ENCODE data around the gene TNRC18.

TNRC18 gene

DNA sequence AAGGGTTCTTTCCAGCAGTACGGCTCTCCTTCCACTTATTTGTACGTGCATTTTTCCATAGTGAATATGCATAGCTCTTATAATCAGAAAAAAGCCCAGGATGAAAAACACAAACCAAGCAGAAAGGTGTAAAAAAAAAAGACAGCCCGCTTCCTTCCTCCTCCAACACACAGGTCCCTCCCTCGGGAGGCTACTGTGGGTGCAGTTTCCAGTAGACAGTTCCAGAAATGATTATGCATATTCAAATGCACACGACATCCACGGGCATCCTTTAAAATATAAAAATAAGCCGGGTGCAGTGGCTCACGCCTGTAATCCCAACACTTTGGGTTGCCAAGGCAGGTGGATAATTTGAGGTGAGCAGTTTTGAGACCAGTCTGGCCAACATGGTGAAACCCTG lies 59.9 kb downstream of the TNRC18 start:
- ChIA-PET CTCF (interaction anchor here (1.2 kb wide), 1 partner anchor 87 kb away, joined by 4 read pairs; no protein-coding TSS in a partner anchor), POLR2A (no interaction called here)
- Histone ChIP-seq H3K4me3 (ENCODE audit: low read depth, low read length) (no peak overlapping the region), H3K9me3 (ENCODE audit: control insufficient read depth, insufficient read depth, low read depth, low read length) (no peaks in the 10 kb centered on the region), H3K4me1 (ENCODE audit: control insufficient read depth, insufficient read depth, low read length) (no peaks in the 10 kb centered on the region), H3K36me3 (ENCODE audit: control insufficient read depth in 2 of 2, insufficient read depth in 1 of 2, low read length in 2 of 2) (peaks cover 7 to 35% of the 10 kb centered on the region in 2 experiments; a peak in 2 of 3 replicates), H3K27ac (ENCODE audit: extremely low read depth, low read depth, low read length) (no peak overlapping the region)
- no peak for TF ChIP-seq ZBTB7A (tag by site-specific recombination; IDR thresholded peaks at IDR 0.05; ENCODE audit: low read depth)
- no peak for TF ChIP-seq ZNF501 (tag by site-specific recombination; IDR thresholded peaks at IDR 0.05)
- no peak for TF ChIP-seq ZNF558 (tag by site-specific recombination; IDR thresholded peaks at IDR 0.05)
- TF ChIP-seq ZNF514 (tag by site-specific recombination; IDR thresholded peaks at IDR 0.05): no peak
- TF ChIP-seq ZNF114 (tag by site-specific recombination; IDR thresholded peaks at IDR 0.05): no peak
- no peak for TF ChIP-seq ZNF169 (tag by site-specific recombination; IDR thresholded peaks at IDR 0.05)

DNA sequence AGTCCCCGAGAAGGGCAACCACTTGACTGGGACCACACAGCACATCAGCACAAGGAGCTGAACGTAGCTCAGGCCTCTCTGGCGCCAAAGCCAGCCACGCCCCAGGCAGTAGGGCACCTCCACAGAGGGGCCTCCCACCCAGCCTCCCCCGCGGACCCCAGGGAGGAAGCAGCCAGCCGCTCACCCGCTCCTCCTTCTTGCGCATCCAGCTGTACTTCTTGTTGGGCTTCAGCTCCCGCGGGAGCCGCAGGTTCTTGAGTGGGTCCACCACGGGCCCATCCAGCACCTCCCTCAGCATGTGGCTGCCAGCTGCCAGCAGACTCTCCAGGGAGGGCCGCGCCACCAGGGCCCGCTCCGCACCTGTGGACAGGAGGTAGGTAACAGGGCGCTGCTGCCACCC lies 61.2 kb downstream of the TNRC18 start:
- Histone ChIP-seq H3K4me1 (ENCODE audit: control insufficient read depth, insufficient read depth, low read length) (no peaks in the 10 kb centered on the region), H3K27ac (ENCODE audit: extremely low read depth, low read depth, low read length) (no peak overlapping the region), H3K36me3 (ENCODE audit: control insufficient read depth in 2 of 2, insufficient read depth in 1 of 2, low read length in 2 of 2) (peaks cover 13 to 47% of the 10 kb centered on the region in 2 experiments; a peak in 2 of 3 replicates), H3K4me3 (ENCODE audit: low read depth, low read length) (no peak overlapping the region), H3K9me3 (ENCODE audit: control insufficient read depth, insufficient read depth, low read depth, low read length) (no peaks in the 10 kb centered on the region)
- CTCF ChIA-PET: interaction anchor here (0.6 kb wide), 1 partner anchor 134 kb away, joined by 3 read pairs; no protein-coding TSS in a partner anchor
- POLR2A ChIA-PET: no interaction called here
- TF ChIP-seq ZNF768 (tag by site-specific recombination; IDR thresholded peaks at IDR 0.05): no peak
- no peak for TF ChIP-seq ZNF157 (tag by site-specific recombination; IDR thresholded peaks at IDR 0.05)
- no peak for TF ChIP-seq ZNF585B (tag by site-specific recombination; IDR thresholded peaks at IDR 0.05)
- TF ChIP-seq ZNF626 (tag by site-specific recombination; IDR thresholded peaks at IDR 0.05): no peak
- no peak for TF ChIP-seq ZNF544 (tag by site-specific recombination; IDR thresholded peaks at IDR 0.05)
- no peak for TF ChIP-seq ZNF214 (tag by site-specific recombination; IDR thresholded peaks at IDR 0.05; ENCODE audit: borderline replicate concordance)
- no peak for TF ChIP-seq SCRT2 (tag by site-specific recombination; IDR thresholded peaks at IDR 0.05)
- no peak for TF ChIP-seq ZNF416 (tag by site-specific recombination; IDR thresholded peaks at IDR 0.05)
- TF ChIP-seq, protein P1, sequence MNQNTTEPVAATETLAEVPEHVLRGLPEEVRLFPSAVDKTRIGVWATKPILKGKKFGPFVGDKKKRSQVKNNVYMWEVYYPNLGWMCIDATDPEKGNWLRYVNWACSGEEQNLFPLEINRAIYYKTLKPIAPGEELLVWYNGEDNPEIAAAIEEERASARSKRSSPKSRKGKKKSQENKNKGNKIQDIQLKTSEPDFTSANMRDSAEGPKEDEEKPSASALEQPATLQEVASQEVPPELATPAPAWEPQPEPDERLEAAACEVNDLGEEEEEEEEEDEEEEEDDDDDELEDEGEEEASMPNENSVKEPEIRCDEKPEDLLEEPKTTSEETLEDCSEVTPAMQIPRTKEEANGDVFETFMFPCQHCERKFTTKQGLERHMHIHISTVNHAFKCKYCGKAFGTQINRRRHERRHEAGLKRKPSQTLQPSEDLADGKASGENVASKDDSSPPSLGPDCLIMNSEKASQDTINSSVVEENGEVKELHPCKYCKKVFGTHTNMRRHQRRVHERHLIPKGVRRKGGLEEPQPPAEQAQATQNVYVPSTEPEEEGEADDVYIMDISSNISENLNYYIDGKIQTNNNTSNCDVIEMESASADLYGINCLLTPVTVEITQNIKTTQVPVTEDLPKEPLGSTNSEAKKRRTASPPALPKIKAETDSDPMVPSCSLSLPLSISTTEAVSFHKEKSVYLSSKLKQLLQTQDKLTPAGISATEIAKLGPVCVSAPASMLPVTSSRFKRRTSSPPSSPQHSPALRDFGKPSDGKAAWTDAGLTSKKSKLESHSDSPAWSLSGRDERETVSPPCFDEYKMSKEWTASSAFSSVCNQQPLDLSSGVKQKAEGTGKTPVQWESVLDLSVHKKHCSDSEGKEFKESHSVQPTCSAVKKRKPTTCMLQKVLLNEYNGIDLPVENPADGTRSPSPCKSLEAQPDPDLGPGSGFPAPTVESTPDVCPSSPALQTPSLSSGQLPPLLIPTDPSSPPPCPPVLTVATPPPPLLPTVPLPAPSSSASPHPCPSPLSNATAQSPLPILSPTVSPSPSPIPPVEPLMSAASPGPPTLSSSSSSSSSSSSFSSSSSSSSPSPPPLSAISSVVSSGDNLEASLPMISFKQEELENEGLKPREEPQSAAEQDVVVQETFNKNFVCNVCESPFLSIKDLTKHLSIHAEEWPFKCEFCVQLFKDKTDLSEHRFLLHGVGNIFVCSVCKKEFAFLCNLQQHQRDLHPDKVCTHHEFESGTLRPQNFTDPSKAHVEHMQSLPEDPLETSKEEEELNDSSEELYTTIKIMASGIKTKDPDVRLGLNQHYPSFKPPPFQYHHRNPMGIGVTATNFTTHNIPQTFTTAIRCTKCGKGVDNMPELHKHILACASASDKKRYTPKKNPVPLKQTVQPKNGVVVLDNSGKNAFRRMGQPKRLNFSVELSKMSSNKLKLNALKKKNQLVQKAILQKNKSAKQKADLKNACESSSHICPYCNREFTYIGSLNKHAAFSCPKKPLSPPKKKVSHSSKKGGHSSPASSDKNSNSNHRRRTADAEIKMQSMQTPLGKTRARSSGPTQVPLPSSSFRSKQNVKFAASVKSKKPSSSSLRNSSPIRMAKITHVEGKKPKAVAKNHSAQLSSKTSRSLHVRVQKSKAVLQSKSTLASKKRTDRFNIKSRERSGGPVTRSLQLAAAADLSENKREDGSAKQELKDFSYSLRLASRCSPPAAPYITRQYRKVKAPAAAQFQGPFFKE (tag by site-specific recombination; IDR thresholded peaks at IDR 0.05; ENCODE audit: borderline replicate concordance): no peak
- TF ChIP-seq ZNF223 (tag by site-specific recombination; IDR thresholded peaks at IDR 0.05): no peak
- TF ChIP-seq, protein P2, sequence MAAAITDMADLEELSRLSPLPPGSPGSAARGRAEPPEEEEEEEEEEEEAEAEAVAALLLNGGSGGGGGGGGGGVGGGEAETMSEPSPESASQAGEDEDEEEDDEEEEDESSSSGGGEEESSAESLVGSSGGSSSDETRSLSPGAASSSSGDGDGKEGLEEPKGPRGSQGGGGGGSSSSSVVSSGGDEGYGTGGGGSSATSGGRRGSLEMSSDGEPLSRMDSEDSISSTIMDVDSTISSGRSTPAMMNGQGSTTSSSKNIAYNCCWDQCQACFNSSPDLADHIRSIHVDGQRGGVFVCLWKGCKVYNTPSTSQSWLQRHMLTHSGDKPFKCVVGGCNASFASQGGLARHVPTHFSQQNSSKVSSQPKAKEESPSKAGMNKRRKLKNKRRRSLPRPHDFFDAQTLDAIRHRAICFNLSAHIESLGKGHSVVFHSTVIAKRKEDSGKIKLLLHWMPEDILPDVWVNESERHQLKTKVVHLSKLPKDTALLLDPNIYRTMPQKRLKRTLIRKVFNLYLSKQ (tag by site-specific recombination; IDR thresholded peaks at IDR 0.05; ENCODE audit: borderline replicate concordance): no peak
- TF ChIP-seq, protein P3, sequence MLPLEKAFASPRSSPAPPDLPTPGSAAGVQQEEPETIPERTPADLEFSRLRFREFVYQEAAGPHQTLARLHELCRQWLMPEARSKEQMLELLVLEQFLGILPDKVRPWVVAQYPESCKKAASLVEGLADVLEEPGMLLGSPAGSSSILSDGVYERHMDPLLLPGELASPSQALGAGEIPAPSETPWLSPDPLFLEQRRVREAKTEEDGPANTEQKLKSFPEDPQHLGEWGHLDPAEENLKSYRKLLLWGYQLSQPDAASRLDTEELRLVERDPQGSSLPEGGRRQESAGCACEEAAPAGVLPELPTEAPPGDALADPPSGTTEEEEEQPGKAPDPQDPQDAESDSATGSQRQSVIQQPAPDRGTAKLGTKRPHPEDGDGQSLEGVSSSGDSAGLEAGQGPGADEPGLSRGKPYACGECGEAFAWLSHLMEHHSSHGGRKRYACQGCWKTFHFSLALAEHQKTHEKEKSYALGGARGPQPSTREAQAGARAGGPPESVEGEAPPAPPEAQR (tag by site-specific recombination; IDR thresholded peaks at IDR 0.05): no peak
- no peak for TF ChIP-seq KLF8 (tag by site-specific recombination; IDR thresholded peaks at IDR 0.05)
- TF ChIP-seq, protein P4, sequence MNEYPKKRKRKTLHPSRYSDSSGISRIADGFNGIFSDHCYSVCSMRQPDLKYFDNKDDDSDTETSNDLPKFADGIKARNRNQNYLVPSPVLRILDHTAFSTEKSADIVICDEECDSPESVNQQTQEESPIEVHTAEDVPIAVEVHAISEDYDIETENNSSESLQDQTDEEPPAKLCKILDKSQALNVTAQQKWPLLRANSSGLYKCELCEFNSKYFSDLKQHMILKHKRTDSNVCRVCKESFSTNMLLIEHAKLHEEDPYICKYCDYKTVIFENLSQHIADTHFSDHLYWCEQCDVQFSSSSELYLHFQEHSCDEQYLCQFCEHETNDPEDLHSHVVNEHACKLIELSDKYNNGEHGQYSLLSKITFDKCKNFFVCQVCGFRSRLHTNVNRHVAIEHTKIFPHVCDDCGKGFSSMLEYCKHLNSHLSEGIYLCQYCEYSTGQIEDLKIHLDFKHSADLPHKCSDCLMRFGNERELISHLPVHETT (tag by site-specific recombination; IDR thresholded peaks at IDR 0.05): no peak
- TF ChIP-seq SETDB1 (IDR thresholded peaks at IDR 0.05; ENCODE audit: insufficient read length, low read length): no peak
- no peak for TF ChIP-seq ZNF701 (tag by site-specific recombination; IDR thresholded peaks at IDR 0.05)
- TF ChIP-seq, protein P5, sequence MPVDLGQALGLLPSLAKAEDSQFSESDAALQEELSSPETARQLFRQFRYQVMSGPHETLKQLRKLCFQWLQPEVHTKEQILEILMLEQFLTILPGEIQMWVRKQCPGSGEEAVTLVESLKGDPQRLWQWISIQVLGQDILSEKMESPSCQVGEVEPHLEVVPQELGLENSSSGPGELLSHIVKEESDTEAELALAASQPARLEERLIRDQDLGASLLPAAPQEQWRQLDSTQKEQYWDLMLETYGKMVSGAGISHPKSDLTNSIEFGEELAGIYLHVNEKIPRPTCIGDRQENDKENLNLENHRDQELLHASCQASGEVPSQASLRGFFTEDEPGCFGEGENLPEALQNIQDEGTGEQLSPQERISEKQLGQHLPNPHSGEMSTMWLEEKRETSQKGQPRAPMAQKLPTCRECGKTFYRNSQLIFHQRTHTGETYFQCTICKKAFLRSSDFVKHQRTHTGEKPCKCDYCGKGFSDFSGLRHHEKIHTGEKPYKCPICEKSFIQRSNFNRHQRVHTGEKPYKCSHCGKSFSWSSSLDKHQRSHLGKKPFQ (tag by site-specific recombination; IDR thresholded peaks at IDR 0.05): no peak
- no peak for TF ChIP-seq HOXD13 (CRISPR knock-in tag; IDR thresholded peaks at IDR 0.05; ENCODE audit: borderline replicate concordance)
- no peak for TF ChIP-seq ZNF23 (tag by site-specific recombination; IDR thresholded peaks at IDR 0.05; ENCODE audit: borderline replicate concordance)

Measured in HEK293 (cell line).